SK-MEL-5 (cell line): ENCODE measurements around the gene NDFIP2. TPM values are rescaled to one million over a fixed set of nuclear protein-coding genes. Genes with fewer than 3 reads are reported as not detected.

Experiments
- DNase-seq: peaks from one replicate; pipeline ENCODE4 v3.0.0-alpha.2; 2016; ENCODE audit warnings: low read depth, low spot score
- in situ Hi-C: cut with HindIII; loops from 2 replicates; pipeline ENCODE4 v1.10.0; 2016; ENCODE audit warnings: low sequenced_read_pairs, high pct_unique_total_duplicates, low pct_unique_long_range_greater_than_20kb
- total RNA-seq: library from RNA; depleted of rRNA; stranded (reverse); fragments of >200 nt; shearing (Covaris generic); gene quantifications from 2 replicates; pipeline ENCODE4 v1.2.3, GENCODE V29; 2014

NDFIP2 gene
- total RNA-seq, 1 experiment from 2014 or later: 49.6 TPM

DNA sequence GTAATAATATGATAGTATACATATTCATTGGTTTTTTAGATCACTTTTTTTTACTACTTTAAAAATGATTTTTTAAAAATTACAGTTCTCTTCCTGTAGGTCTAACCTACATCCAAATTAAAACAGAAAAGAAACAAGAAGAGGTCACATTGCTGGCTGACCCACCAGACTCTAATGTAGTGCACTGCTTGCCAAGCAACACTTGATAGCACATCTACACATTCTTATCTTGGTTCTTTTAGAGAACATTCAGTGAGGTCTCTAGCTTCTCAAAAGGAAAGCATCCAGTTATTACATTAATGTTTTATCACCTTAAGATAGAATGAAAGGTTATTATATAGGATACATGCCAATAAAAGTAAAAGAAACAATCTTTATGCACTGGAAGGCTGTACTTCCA lies 35.6 kb downstream of the NDFIP2 start:
- in situ Hi-C loops: no loop called here
- no peak for DNase-seq

DNA sequence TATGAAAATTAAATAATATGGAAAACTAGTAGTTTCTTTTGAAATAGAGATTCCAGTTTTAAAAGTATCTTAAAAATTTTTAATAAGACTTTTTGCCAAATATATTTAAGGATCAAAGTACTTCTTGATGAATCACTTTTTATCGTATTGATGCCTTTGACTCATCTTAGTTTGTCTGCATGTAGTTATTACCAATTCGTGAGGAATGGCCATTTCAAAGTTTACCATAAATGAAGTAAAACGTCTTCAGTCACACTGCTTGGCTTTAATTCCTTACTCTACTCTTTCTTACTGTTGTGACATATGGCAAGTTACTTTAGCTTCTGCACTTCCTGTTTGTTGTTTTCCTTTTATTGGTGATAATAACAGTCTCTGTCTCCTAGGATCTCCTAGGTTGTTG lies 38.3 kb downstream of the NDFIP2 start:
- in situ Hi-C loops: no loop called here
- no peak for DNase-seq

DNA sequence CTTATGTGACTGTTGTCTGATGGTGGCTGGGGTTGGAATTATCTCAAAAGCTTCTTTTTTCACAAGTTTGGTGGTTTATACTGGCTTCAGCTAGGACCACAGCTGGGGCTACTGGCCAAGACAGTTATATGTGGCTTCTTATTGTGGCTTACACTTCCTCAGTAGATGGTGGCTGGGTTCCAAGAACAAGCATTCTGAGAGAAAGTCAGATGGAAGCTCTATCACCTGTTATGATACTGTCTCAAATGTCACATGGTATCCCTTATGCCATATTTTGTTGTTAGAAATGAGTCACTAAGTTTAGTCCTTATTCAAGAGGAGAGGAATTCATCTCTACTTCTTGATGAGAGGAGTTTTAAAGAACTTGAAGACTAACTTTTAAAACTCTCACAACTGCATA lies 41.6 kb downstream of the NDFIP2 start:
- DNase-seq: no peak
- in situ Hi-C loops: no loop called here

DNA sequence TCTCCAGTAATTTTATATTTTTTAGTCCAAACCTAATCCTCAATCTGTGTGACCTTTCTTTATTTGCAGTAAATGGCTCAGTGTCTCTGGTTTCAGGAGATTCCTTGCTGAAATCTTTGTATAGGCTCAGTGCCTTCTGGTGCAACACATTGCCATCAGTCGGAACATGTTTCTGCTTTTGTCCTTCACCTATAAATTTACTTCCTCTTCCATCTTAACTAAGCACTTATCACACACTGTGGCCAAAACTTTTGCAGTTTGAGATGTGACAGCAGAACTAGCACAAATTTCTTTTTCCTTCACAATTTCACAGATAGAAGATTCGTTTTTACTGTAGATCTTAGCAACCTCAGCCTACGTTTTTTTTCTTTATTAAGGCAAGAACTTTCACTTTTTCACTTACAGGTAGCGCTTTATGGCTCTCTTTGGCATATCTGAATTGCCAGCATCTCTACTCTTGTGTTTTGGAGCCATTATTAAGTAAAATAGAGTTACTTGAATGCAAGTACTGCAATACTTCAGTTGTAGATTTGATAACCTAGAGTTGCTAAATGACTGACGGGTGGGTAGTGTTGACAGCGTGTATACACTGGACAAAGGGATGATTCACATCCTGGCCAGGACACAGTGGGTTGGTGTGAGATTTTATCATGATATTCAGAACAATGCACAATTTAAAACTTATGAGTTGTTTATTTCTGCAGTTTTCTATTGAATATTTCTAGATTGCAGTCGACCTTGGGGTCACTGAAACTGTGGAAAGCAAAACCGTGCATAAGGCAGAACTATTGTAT lies 44.3 kb downstream of the NDFIP2 start:
- in situ Hi-C loops: no loop called here
- DNase-seq: peak; percentile 27

DNA sequence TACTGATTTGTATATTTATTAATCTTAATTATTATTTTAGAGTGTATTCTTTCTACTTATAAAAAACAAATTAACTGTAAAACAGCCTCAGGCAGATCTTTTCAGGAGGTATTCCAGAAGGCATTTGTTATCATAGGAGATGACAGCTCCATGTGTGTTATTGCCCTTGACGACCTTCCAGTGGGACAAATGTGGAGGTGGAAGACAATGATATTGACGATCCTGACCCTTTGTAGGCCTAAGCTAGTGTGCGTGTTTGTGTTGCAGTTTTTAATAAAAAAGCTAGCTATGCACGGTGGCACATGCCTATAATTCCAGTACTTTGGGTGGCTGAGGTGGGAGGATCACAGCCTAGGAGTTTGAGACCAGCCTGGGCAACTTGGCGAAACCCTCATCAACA lies 46.7 kb downstream of the NDFIP2 start:
- no peak for DNase-seq
- in situ Hi-C loops: no loop called here

DNA sequence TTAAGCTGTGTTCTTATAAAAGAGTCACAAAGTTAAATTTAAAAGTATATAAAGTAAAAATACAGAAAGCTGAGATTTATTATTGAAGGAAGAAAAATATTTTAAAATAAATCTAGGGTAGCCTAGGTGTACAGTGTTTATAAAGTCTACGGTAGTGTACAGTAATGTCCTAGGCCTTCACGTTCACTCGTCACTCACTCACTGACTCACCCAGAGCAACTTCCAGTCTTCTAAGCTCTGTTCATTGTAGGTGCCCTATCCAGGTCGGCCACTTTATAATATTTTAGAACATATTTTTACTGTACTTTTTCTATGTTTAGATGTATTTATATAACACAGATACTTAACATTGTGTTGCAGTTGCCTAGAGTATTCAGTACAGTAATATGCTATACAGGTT lies 47.4 kb downstream of the NDFIP2 start:
- no peak for DNase-seq

DNA sequence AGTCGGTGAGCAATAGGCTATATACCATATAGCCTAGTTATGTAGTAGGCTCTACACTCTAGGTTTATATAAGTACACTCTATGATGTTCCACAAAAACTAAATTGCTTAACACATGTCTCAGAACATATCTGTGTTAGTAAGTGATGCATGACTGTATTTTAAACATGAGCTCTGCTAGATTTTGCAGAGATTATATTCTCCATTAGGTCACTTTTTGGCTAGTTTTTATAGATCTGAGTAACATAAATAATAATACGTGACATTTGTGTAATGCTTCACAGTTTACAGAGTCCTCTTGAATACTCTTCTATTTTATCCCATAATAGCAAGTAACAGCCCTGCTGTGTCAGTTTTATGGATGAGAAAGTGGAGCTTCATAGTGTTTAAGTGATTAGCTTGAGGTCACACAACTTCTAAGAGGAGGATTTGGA lies 47.8 kb downstream of the NDFIP2 start:
- DNase-seq: no peak
- in situ Hi-C loops: no loop called here

More for the DNA sequence above, 47.4 kb downstream of the NDFIP2 start:
- in situ Hi-C loops: no loop called here

DNA sequence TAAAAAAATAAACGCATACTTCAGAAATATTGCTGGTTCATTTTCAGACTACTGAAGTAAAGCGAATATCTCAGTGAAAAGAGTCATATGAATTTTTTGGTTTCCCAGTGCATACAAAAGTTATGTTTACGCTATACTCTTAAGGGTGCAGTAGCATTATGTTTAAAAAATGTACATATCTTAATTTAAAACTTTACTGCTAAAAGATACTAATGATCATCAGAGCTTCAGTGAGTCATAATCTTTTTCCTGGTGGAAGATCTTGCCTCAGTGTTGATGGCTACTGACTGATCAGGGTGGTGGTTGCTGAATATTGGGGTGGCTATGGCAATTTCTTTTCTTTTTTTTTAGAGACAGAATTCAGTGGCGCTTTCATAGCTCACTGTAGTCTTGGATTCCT lies 48.9 kb downstream of the NDFIP2 start:
- DNase-seq: no peak
- in situ Hi-C loops: no loop called here

DNA sequence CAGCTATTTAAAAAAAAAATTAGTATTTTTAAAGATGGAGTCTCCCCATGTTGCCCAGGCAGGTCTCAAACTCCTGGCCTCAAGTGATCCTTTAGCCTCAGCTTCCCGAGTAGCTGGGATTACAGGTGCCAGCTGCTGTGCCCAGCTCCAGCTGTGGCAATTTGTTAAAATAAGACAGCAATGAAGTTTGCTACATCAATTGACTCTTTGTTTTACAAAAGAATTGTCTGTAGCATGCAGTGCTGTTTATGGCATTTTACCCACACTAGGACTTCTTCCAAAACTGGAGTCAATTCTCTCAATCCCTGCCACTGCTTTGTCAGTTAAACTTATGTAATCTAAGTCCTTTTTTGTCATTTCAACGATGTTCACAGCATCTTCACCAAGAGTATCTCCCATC lies 49.3 kb downstream of the NDFIP2 start:
- no peak for DNase-seq
- in situ Hi-C loops: no loop called here

DNA sequence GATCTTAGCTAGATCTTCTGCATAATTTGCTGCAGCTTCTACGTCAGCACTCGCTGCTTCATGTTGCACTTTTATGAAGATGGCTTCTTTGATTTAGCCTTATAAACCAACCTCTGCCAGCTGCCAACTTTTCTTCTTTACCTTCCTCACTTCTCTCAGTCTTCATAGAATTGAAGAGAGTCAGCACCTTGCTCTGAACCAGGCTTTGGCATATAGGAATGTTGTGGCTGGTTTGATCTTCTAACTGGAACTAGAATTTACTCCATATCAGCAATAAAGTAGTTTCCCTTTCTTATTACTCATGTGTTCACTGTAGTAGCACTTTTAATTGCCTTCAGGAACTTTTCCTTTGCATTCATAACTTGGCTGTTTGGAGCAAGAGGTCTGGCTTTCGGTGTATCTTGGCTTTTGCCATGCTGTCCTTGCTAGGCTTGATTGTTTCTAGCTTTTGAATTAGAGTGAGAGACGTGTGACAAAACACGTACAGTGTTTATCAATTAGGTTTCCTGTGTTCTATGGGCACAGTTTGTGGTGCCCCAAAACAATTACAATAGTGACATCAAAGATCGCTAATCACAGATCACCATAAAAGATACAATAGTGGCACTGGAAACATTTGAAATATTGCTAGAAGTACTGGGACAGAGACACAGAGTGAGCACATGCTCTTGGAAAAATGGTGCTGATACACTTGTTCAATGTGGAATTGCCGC lies 50.7 kb downstream of the NDFIP2 start:
- no peak for DNase-seq
- in situ Hi-C loops: no loop called here

DNA sequence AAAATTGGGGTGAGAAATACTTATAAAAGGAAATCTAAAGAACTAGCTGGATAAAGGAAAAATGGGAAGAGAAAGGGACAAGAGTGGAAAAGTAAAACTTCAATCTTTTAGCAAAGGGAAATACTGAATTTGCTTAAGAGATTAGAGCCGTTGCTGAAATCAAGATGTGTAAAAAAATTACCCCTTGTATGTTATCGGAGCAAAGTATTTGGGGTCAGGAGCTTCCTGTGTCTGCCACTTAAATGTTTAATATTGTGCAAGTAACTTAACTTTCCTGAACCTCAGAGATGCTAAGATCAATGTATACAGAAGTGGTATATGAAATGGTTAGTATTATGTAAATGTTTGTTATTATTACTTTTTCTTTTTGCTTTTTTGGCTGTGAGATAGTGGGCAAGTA lies 51.6 kb downstream of the NDFIP2 start:
- no peak for DNase-seq
- in situ Hi-C loops: no loop called here

DNA sequence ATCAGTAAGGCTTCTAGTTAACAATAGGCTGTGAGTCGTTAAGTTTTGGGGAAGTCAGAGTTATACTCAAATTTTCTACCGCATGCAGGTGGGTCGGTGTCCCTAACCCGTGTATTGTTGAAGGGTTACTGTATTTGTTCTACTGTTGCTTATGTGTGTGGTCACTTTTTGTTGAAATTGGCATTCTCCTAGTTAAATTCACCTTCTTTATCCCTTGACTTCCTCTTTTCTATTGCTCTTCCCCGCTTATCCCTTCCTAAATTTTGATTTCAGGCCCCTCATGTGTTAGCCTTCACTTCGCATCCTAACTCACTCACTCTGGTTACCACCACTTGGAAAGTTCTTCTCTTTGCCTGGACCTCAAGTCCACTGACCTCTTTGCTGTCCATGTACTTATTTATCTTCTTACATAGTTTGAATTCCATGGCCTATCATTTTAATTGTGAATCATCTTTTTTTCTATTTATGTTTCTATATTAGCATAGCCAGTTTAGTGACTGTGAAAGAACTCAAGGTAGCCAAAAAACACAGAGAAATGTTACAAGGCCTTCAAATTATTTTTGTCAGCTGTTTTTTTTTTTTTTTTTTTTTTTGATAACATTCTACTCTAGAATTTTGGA lies 52.9 kb downstream of the NDFIP2 start:
- no peak for DNase-seq
- in situ Hi-C loops: no loop called here

DNA sequence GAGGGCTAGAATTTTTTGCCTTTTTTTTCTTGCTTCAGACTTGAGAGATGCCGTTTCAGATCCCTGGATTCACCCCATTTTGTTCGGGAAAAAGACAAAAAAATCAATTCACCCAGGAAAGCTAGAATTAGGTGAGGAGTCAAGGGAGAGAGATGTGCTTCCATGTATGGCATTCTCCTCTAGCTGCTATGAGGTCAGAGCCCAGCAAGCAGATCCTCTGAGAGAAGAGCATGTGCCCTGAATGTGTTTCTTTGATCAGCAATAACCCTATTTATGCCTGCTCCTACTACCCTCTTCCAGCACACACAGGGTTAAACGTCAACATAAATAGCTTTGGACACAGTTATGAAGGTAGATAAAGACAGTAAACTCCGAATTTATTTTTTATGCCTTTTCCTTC lies 53.6 kb downstream of the NDFIP2 start:
- in situ Hi-C loops: no loop called here
- DNase-seq: no peak

DNA sequence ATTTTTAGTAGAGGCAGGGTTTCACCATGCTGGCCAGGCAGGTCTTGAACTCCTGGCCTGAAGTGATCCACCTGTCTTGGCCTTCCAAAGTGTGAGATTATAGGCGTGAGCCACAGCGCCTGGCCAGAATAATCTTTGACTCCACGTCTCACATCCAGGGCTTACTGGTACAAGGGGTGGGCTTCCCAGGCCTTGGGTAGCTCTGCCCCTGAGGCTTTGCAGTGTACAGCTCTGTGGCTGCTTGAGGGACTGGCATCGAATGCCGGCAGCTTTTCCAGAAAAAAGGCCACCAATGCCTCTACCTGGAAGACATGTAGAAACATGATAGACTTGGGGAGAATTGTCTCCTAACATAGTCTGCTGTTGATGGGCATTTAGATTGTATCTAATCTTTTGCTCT lies 57.8 kb downstream of the NDFIP2 start:
- DNase-seq: no peak
- in situ Hi-C loops: no loop called here

DNA sequence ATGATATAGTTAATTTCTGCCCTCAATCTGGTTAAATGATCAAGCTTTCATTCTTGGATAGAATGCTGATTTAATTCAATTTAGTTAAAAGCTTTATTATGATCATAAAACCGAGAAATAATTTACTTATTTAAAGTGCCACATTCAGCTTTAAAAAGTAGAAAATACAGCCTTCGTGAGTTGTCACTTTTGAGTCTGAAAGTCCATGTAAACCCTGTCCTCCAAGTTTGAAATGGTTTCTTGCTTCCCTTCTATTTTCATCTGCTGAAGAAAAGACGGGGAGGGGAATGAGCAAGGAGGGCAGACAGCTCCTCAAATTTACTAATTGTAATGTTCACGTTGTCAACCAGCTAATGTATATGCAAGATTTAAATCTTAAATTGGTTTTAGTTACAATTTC lies 59.5 kb downstream of the NDFIP2 start:
- DNase-seq: no peak
- in situ Hi-C loops: no loop called here

DNA sequence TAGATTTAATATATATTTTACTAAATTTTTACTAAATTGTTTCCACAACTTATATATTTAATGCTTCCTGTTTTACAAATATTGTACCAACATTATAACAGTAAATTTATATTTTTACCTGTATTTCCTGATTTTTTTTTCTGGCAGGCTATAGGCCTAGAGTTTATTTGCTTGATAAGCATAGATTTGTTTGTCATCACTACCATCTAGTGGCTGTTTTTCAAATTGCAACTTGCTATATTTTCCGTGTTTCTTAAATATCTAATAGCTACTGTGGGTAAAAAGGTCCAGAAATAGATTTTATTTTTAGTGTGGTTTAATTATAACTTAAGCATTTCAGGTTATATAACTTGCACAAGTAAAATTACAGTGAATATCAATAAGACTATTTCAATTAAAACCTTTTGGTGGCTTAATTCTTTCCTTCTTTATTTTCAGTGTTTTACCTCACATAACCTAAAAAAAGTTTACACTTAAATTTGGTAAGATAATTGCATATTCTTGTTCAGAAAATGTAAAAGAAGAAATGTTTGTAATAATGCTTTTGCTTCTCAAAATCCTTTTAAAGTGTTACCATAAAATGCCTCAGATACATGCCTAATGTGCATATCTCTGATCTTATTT lies 60.6 kb downstream of the NDFIP2 start:
- peak; percentile 76 for DNase-seq
- in situ Hi-C loops: no loop called here

DNA sequence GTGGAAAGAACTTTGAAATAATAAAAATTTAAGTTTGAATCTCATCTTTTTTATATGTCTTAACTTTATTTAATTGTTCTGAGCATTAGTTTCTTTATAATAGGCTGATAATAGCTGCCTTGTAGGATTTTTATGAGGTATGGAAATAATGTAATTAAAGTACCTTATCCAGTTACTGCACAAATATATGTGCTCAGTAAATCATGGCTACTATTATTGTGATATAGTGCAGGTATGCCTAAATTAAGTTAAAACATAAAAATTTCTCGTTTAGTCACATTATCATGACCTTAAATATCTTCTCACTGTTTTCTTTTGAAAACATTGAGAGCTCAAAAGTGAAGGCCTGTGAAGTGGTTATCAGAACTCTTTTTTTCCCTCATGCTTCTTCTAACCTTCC lies 62.9 kb downstream of the NDFIP2 start:
- in situ Hi-C loops: no loop called here
- no peak for DNase-seq
